Skeletal muscle tissue (tissue), 4 donors: ENCODE data around the gene DYNC1LI1. TPM values are rescaled to one million over a fixed set of nuclear protein-coding genes. Genes with fewer than 3 reads are reported as not detected.

ENCODE experiments used
- H3K27ac ChIP-seq: one replicate; pipeline ENCODE4 v1.7.0; 2013; ENCODE audit warnings: mild to moderate bottlenecking, low read depth, low read length, inconsistent platforms
- H3K27me3 ChIP-seq, 3 donors: one replicate each; pipeline ENCODE4 v1.7.0; 2013; ENCODE audit warnings: low read length in 3 of 3; ENCODE audit not compliant: control insufficient read depth in 3 of 3, insufficient read depth in 3 of 3
- H3K36me3 ChIP-seq, 3 donors: one replicate each; pipeline ENCODE4 v1.7.0; 2013; ENCODE audit warnings: low read length in 3 of 3; ENCODE audit not compliant: control insufficient read depth in 3 of 3, insufficient read depth in 3 of 3
- H3K4me1 ChIP-seq, 3 donors: one replicate each; pipeline ENCODE4 v1.7.0; 2013; ENCODE audit warnings: low read length in 3 of 3, mild to moderate bottlenecking in 3 of 3; ENCODE audit not compliant: control insufficient read depth in 3 of 3, insufficient read depth in 3 of 3
- H3K4me3 ChIP-seq, 3 donors: one replicate each; pipeline ENCODE4 v1.7.0; 2013; ENCODE audit warnings: low read length in 3 of 3
- H3K9ac ChIP-seq, 3 donors: one replicate each; pipeline ENCODE4 v1.7.0; 2013; ENCODE audit warnings: low read length in 3 of 3, mild to moderate bottlenecking in 3 of 3, moderate library complexity in 2 of 3, low read depth in 1 of 3
- H3K9me3 ChIP-seq, 3 donors: one replicate each; pipeline ENCODE4 v1.7.0; 2013; ENCODE audit warnings: low read length in 3 of 3; ENCODE audit not compliant: control insufficient read depth in 3 of 3
- total RNA-seq: library from RNA; depleted of rRNA; stranded (reverse); fragments of >200 nt; gene quantifications from one replicate; pipeline ENCODE4 v1.2.3, GENCODE V29; 2014
- donor health status: Osteomylitis.

DYNC1LI1 gene
- total RNA-seq, 1 donor from 2014 or later = 25.6 TPM

GRCh38 chr3:32568953-32569352, 1.7 kb downstream of the DYNC1LI1 start:
- Histone ChIP-seq H3K27ac (no peak overlapping the region), H3K27me3 (no peaks in the 10 kb centered on the region), H3K4me3 (peak overlapping the region in 2 of 3 donors; percentile 90 to 91), H3K36me3 (peaks cover 0 to 4% (median 3%) of the 10 kb centered on the region in 3 donors), H3K4me1 (peaks cover 4 to 14% (median 11%) of the 10 kb centered on the region in 3 donors), H3K9ac (peak overlapping the region in 1 of 3 donors; percentile 93), H3K9me3 (no peaks in the 10 kb centered on the region)

- H3K36me3 ChIP-seq = peaks cover 0 to 4% (median 3%) of the 10 kb centered on the region in 3 donors
- no peak overlapping the region for H3K9ac ChIP-seq
- H3K27ac ChIP-seq = no peak overlapping the region
- H3K27me3 ChIP-seq = no peaks in the 10 kb centered on the region
- no peaks in the 10 kb centered on the region for H3K9me3 ChIP-seq
- no peak overlapping the region for H3K4me3 ChIP-seq
- peaks cover 0 to 4% (median 2%) of the 10 kb centered on the region in 3 donors for H3K4me1 ChIP-seq
These were observed 6.5 kb downstream of the DYNC1LI1 start for GRCh38 chr3:32564195-32564594.

GRCh38 chr3:32562640-32563039, 8.0 kb downstream of the DYNC1LI1 start:
- Histone ChIP-seq H3K27me3 (no peaks in the 10 kb centered on the region), H3K4me1 (no peaks in the 10 kb centered on the region), H3K27ac (no peak overlapping the region)

GRCh38 chr3:32557640-32558352, 12.9 kb downstream of the DYNC1LI1 start:
- H3K27me3 ChIP-seq = no peaks in the 10 kb centered on the region
- H3K4me1 ChIP-seq = no peaks in the 10 kb centered on the region
- no peaks in the 10 kb centered on the region for H3K9me3 ChIP-seq
- no peak overlapping the region for H3K4me3 ChIP-seq
- H3K27ac ChIP-seq = no peak overlapping the region
- no peaks in the 10 kb centered on the region for H3K36me3 ChIP-seq
- no peak overlapping the region for H3K9ac ChIP-seq

More at GRCh38 chr3:32562640-32563039, 8.0 kb downstream of the DYNC1LI1 start:
- Histone ChIP-seq H3K9ac (no peak overlapping the region), H3K36me3 (peaks cover 0 to 4% (median 3%) of the 10 kb centered on the region in 3 donors), H3K9me3 (no peaks in the 10 kb centered on the region), H3K4me3 (no peak overlapping the region)

GRCh38 chr3:32556332-32556731, 14.3 kb downstream of the DYNC1LI1 start:
- no peaks in the 10 kb centered on the region for H3K9me3 ChIP-seq
- no peaks in the 10 kb centered on the region for H3K36me3 ChIP-seq
- H3K27ac ChIP-seq = no peak overlapping the region
- peaks cover 0 to 2% (median 0%) of the 10 kb centered on the region in 3 donors for H3K4me1 ChIP-seq
- no peak overlapping the region for H3K4me3 ChIP-seq
- no peak overlapping the region for H3K9ac ChIP-seq
- no peaks in the 10 kb centered on the region for H3K27me3 ChIP-seq

GRCh38 chr3:32553973-32554372, 16.7 kb downstream of the DYNC1LI1 start:
- H3K9me3 ChIP-seq = no peaks in the 10 kb centered on the region
- H3K27me3 ChIP-seq = no peaks in the 10 kb centered on the region
- no peaks in the 10 kb centered on the region for H3K36me3 ChIP-seq
- peaks cover 0 to 2% (median 0%) of the 10 kb centered on the region in 3 donors for H3K4me1 ChIP-seq
- no peak overlapping the region for H3K4me3 ChIP-seq
- H3K9ac ChIP-seq = no peak overlapping the region
- no peak overlapping the region for H3K27ac ChIP-seq

GRCh38 chr3:32553459-32553858, 17.2 kb downstream of the DYNC1LI1 start:
- H3K9ac ChIP-seq = no peak overlapping the region
- no peak overlapping the region for H3K4me3 ChIP-seq
- no peaks in the 10 kb centered on the region for H3K36me3 ChIP-seq
- no peaks in the 10 kb centered on the region for H3K27me3 ChIP-seq
- no peaks in the 10 kb centered on the region for H3K9me3 ChIP-seq
- H3K4me1 ChIP-seq = peaks cover 0 to 2% (median 0%) of the 10 kb centered on the region in 3 donors
- H3K27ac ChIP-seq = no peak overlapping the region

- Histone ChIP-seq H3K27me3 (no peaks in the 10 kb centered on the region), H3K27ac (no peak overlapping the region), H3K36me3 (no peaks in the 10 kb centered on the region), H3K9me3 (no peaks in the 10 kb centered on the region), H3K4me1 (peaks cover 0 to 2% (median 0%) of the 10 kb centered on the region in 3 donors), H3K4me3 (no peak overlapping the region), H3K9ac (no peak overlapping the region)
These were observed 18.6 kb downstream of the DYNC1LI1 start for GRCh38 chr3:32552013-32552412.

- no peak overlapping the region for H3K4me3 ChIP-seq
- H3K9me3 ChIP-seq = no peaks in the 10 kb centered on the region
- H3K4me1 ChIP-seq = peaks cover 0 to 2% (median 0%) of the 10 kb centered on the region in 3 donors
- no peaks in the 10 kb centered on the region for H3K36me3 ChIP-seq
- no peak overlapping the region for H3K9ac ChIP-seq
- no peaks in the 10 kb centered on the region for H3K27me3 ChIP-seq
- H3K27ac ChIP-seq = no peak overlapping the region
These were observed 19.2 kb downstream of the DYNC1LI1 start for GRCh38 chr3:32551496-32551895.

GRCh38 chr3:32551087-32551486, 19.6 kb downstream of the DYNC1LI1 start:
- no peaks in the 10 kb centered on the region for H3K27me3 ChIP-seq
- no peak overlapping the region for H3K9ac ChIP-seq
- peaks cover 0 to 2% (median 0%) of the 10 kb centered on the region in 3 donors for H3K4me1 ChIP-seq
- no peaks in the 10 kb centered on the region for H3K9me3 ChIP-seq
- H3K4me3 ChIP-seq = no peak overlapping the region
- H3K27ac ChIP-seq = no peak overlapping the region
- no peaks in the 10 kb centered on the region for H3K36me3 ChIP-seq
